H1 (cell line): ENCODE results near the gene TOMT. TPM values are rescaled to one million over a fixed set of nuclear protein-coding genes. Genes with fewer than 3 reads are reported as not detected.

Source experiments
- CTCF ChIA-PET: fragments of 300-600 bp; sonication (Branson Sonifier 250); formaldehyde crosslinking; loops from one replicate; lab custom pipeline; 2021; ENCODE audit not compliant: partially characterized antibody; lab: Charles Lee
- POLR2A ChIA-PET: fragments of 300-600 bp; sonication (Branson Sonifier 250); formaldehyde crosslinking; loops from one replicate; lab custom pipeline; 2021; ENCODE audit warnings: inconsistent platforms; ENCODE audit not compliant: partially characterized antibody; lab: Charles Lee
- DNase-seq, 2 experiments: peaks; one replicate each; pipeline versions ENCODE4 v3.0.0 to v3.0.0-alpha.2; 2010 to 2022; ENCODE audit warnings: low spot score in 2 of 2, low read depth in 1 of 2, mixed read lengths in 1 of 2
- FAIRE-seq: peaks from 2 replicates; lab custom pipeline; 2011; peaks lifted over from hg19 to GRCh38; lab: Jason Lieb, UNC
- H2AFZ ChIP-seq: 2 replicates; pipeline ENCODE4 v1.8.1; 2012; ENCODE audit warnings: low read length, inconsistent platforms
- H2AK5ac ChIP-seq: 2 replicates; pipeline ENCODE4 v1.6.1; 2013; ENCODE audit warnings: low read depth, low read length
- H2BK120ac ChIP-seq: replicated peaks from 2 replicates; pipeline ENCODE3; 2013; ENCODE audit warnings: low read depth, low read length, inconsistent platforms
- H2BK12ac ChIP-seq: 2 replicates; pipeline ENCODE4 v1.6.1; 2013; ENCODE audit warnings: low read depth, low read length
- H2BK15ac ChIP-seq: 2 replicates; pipeline ENCODE4 v1.6.1; 2013; ENCODE audit warnings: low read length
- H2BK20ac ChIP-seq: 2 replicates; pipeline ENCODE4 v1.6.1; 2013; ENCODE audit warnings: low read length
- H2BK5ac ChIP-seq: 2 replicates; pipeline ENCODE4 v1.6.1; 2013; ENCODE audit warnings: low read depth, low read length
- H3K14ac ChIP-seq: 2 replicates; pipeline ENCODE4 v1.6.1; 2013; ENCODE audit warnings: inconsistent platforms; ENCODE audit not compliant: insufficient read length
- H3K18ac ChIP-seq: 2 replicates; pipeline ENCODE4 v1.6.1; 2013; ENCODE audit warnings: low read length; ENCODE audit errors: extremely low read depth
- H3K23ac ChIP-seq: 2 replicates; pipeline ENCODE4 v1.6.1; 2013; ENCODE audit warnings: inconsistent platforms; ENCODE audit not compliant: insufficient read length
- H3K23me2 ChIP-seq: 2 replicates; pipeline ENCODE4 v1.6.1; 2013; ENCODE audit warnings: low read depth, low read length
- H3K27ac ChIP-seq: 2 replicates; pipeline ENCODE4 v1.6.1; 2011; ENCODE audit warnings: low read depth, low read length, inconsistent platforms
- H3K27me3 ChIP-seq, 4 experiments: replicated peaks in 1 of 4; 1 replicate in 1 of 4; 2 replicates in 3 of 4; pipeline versions ENCODE4 v1.6.1 to v1.8.1; 2011 to 2013; ENCODE audit warnings: low read length in 3 of 4, mild to moderate bottlenecking in 3 of 4, inconsistent platforms in 2 of 4, mixed read lengths in 2 of 4, moderate library complexity in 1 of 4; ENCODE audit not compliant: control insufficient read depth in 3 of 4, insufficient read depth in 3 of 4; ENCODE audit errors: extremely low read depth in 1 of 4
- H3K36me3 ChIP-seq, 4 experiments: 2 replicates each; pipeline versions ENCODE4 v1.6.1 to v1.8.1; 2011 to 2013; ENCODE audit warnings: mild to moderate bottlenecking in 4 of 4, low read length in 3 of 4, moderate library complexity in 2 of 4, control low read depth in 1 of 4, inconsistent platforms in 1 of 4; ENCODE audit not compliant: insufficient read depth in 4 of 4, control insufficient read depth in 2 of 4
- H3K4ac ChIP-seq: replicated peaks from 2 replicates; pipeline ENCODE3; 2013; ENCODE audit warnings: low read length, low read depth, mixed read lengths, inconsistent platforms; ENCODE audit not compliant: insufficient read length
- H3K4me1 ChIP-seq, 4 experiments: replicated peaks in 1 of 4; 1 replicate in 1 of 4; 2 replicates in 3 of 4; pipeline versions ENCODE4 v1.6.1 to v1.8.1; 2011 to 2013; ENCODE audit warnings: low read length in 3 of 4, inconsistent platforms in 2 of 4, mixed read lengths in 1 of 4; ENCODE audit not compliant: insufficient read depth in 4 of 4, control insufficient read depth in 3 of 4
- H3K4me2 ChIP-seq, 2 experiments: 2 replicates each; pipeline versions ENCODE4 v1.6.1 to v1.8.1; 2011 to 2013; ENCODE audit warnings: low read depth in 2 of 2, low read length in 2 of 2, control low read depth in 1 of 2, inconsistent platforms in 1 of 2, mild to moderate bottlenecking in 1 of 2; ENCODE audit not compliant: insufficient read depth in 1 of 2
- H3K4me3 ChIP-seq, 4 experiments: fragments of 200-600, 300-600 bp in 1 of 4; sonication (generic), shearing (Covaris generic), sonication (Bioruptor Twin) in 1 of 4; 2 replicates each; pipeline versions ENCODE4 v1.5.1 to v1.8.1; 2011 to 2016; ENCODE audit warnings: low read length in 4 of 4, low read depth in 3 of 4, control low read depth in 2 of 4, inconsistent platforms in 2 of 4, mild to moderate bottlenecking in 2 of 4, mixed read lengths in 1 of 4, moderate library complexity in 1 of 4; ENCODE audit not compliant: insufficient read depth in 2 of 4; ENCODE audit errors: extremely low read depth in 1 of 4
- H3K56ac ChIP-seq: replicated peaks from 2 replicates; pipeline ENCODE3; 2013; ENCODE audit warnings: low read depth, mild to moderate bottlenecking, mixed read lengths, low read length, inconsistent platforms; ENCODE audit not compliant: insufficient read length
- H3K79me1 ChIP-seq: 2 replicates; pipeline ENCODE4 v1.6.1; 2013; ENCODE audit warnings: low read depth, low read length, control low read depth
- H3K79me2 ChIP-seq, 2 experiments: 2 replicates each; pipeline versions ENCODE4 v1.6.1 to v1.8.1; 2012 to 2013; ENCODE audit warnings: low read length in 2 of 2, mild to moderate bottlenecking in 2 of 2, inconsistent platforms in 1 of 2; ENCODE audit not compliant: insufficient read depth in 2 of 2, control insufficient read depth in 1 of 2
- H3K9ac ChIP-seq, 4 experiments: replicated peaks in 1 of 4; 1 replicate in 1 of 4; 2 replicates in 3 of 4; pipeline versions ENCODE4 v1.6.1 to v1.8.1; 2011 to 2013; ENCODE audit warnings: low read depth in 3 of 4, low read length in 3 of 4, control low read depth in 2 of 4, mild to moderate bottlenecking in 2 of 4, moderate library complexity in 2 of 4, inconsistent platforms in 1 of 4; ENCODE audit errors: extremely low read depth in 1 of 4
- H3K9me3 ChIP-seq, 2 experiments: 2 replicates each; pipeline versions ENCODE4 v1.6.1 to v1.8.1; 2012 to 2013; ENCODE audit warnings: mild to moderate bottlenecking in 2 of 2, moderate library complexity in 2 of 2, control low read depth in 1 of 2, inconsistent platforms in 1 of 2, low read depth in 1 of 2, low read length in 1 of 2, mixed read lengths in 1 of 2; ENCODE audit not compliant: insufficient read depth in 2 of 2
- H4K20me1 ChIP-seq, 2 experiments: replicated peaks in 1 of 2; 2 replicates each; pipeline versions ENCODE3 to v1.8.1; 2011 to 2013; ENCODE audit warnings: inconsistent platforms in 2 of 2, low read length in 2 of 2, mild to moderate bottlenecking in 1 of 2; ENCODE audit not compliant: insufficient read depth in 2 of 2, control insufficient read depth in 1 of 2
- H4K5ac ChIP-seq: 2 replicates; pipeline ENCODE4 v1.6.1; 2013; ENCODE audit warnings: low read length, low read depth, mixed read lengths, inconsistent platforms; ENCODE audit not compliant: insufficient read length
- H4K8ac ChIP-seq: 2 replicates; pipeline ENCODE4 v1.8.0; 2013; ENCODE audit warnings: mild to moderate bottlenecking, moderate library complexity, low read length, inconsistent platforms; ENCODE audit not compliant: insufficient read depth; ENCODE audit errors: extremely low read depth
- H4K91ac ChIP-seq: replicated peaks from 2 replicates; pipeline ENCODE3; 2013; ENCODE audit warnings: low read length, mixed read lengths, inconsistent platforms; ENCODE audit not compliant: insufficient read length
- NANOG ChIP-seq: IDR thresholded peaks from 2 replicates; pipeline ENCODE4 v1.6.1; 2011; ENCODE audit warnings: low read length, low read depth, mild to moderate bottlenecking, inconsistent platforms; ENCODE audit not compliant: insufficient read depth, poor library complexity, severe bottlenecking
- SP1 ChIP-seq: IDR thresholded peaks from 2 replicates; pipeline ENCODE4 v1.6.1; 2011; ENCODE audit warnings: low read depth, low read length
- TEAD4 ChIP-seq: IDR thresholded peaks from 2 replicates; pipeline ENCODE4 v1.6.1; 2012; ENCODE audit warnings: low read depth, low read length, inconsistent platforms, mixed read lengths
- WGBS, 2 experiments: shearing (Covaris generic) in 1 of 2; methylation state at CpG; one replicate each; pipeline versions ENCODE4 v1.1.6 to v1.1.7; 2013 to 2015; ENCODE audit warnings: low lambda C conversion rate in 2 of 2, mixed read lengths in 2 of 2, inconsistent platforms in 1 of 2, low coverage in 1 of 2, missing lambda C conversion rate in 1 of 2; ENCODE audit not compliant: insufficient replicate concordance in 2 of 2, insufficient coverage in 1 of 2, insufficient read length in 1 of 2; ENCODE audit errors: extremely low coverage in 1 of 2, missing lambda C conversion rate in 1 of 2; 5-methylcytosine and 5-hydroxymethylcytosine counted together
- polyA plus RNA-seq, 7 experiments: library from polyadenylated mRNA; depleted of rRNA in 3 of 7; stranded (reverse) in 5 of 7; unstranded in 2 of 7; fragments of >200 nt in 5 of 7; fragments of 200-250 nt in 2 of 7; gene quantifications; 1 replicate in 5 of 7; 2 replicates in 1 of 7; 4 replicates in 1 of 7; pipeline versions ENCODE4 v1.2.1 to v1.2.3, GENCODE V29; 2011 to 2013; ENCODE audit warnings: missing spikeins in 2 of 7, mixed read lengths in 2 of 7
- total RNA-seq: library from RNA; stranded (reverse); fragmentation: NEBNext Ultra II Directional; extraction: Animal tissue kit (Norgen Biotek cat#: 25700); gene quantifications from 2 replicates; pipeline ENCODE4 v1.2.1, GENCODE V29; 2021

TOMT gene
- total and polyA plus RNA-seq, 2 of the 8 experiments (the other 6 are each of a cell fraction or from before 2014, with no cell fraction given), result 0.11 TPM; not detected in 1

- H3K4me3 ChIP-seq, result no peak overlapping the region
- ChIA-PET POLR2A (no interaction called here), CTCF (interaction anchor here (0.6 to 3.5 kb wide), 3 partner anchors 9 to 47 kb away, joined by 3 to 13 read pairs (median 3); no protein-coding TSS in a partner anchor)
- H3K79me2 ChIP-seq, result no peaks in the 10 kb centered on the region
- no peaks in the 10 kb centered on the region for H3K27me3 ChIP-seq
- no peaks in the 10 kb centered on the region for H3K9me3 ChIP-seq
- no peak overlapping the region for H3K14ac ChIP-seq
- no peak overlapping the region for H4K5ac ChIP-seq
- H3K36me3 ChIP-seq, result no peaks in the 10 kb centered on the region
- H2BK12ac ChIP-seq, result no peak overlapping the region
- no peaks in the 10 kb centered on the region for H4K20me1 ChIP-seq
- H3K4me1 ChIP-seq, result no peaks in the 10 kb centered on the region
- no peak overlapping the region for H2BK20ac ChIP-seq
- no peaks in the 10 kb centered on the region for H3K79me1 ChIP-seq
- no peak overlapping the region for H3K27ac ChIP-seq
- no peak overlapping the region for H4K8ac ChIP-seq
- H2AFZ ChIP-seq, result no peak overlapping the region
- no peak overlapping the region for H2BK120ac ChIP-seq
- H2BK15ac ChIP-seq, result no peak overlapping the region
- H3K56ac ChIP-seq, result no peak overlapping the region
- DNase-seq (no peak), FAIRE-seq (no peak)
- no peak overlapping the region for H3K23ac ChIP-seq
- H4K91ac ChIP-seq, result no peak overlapping the region
- H3K9ac ChIP-seq, result no peak overlapping the region
- no peak overlapping the region for H2BK5ac ChIP-seq
- no peak overlapping the region for H3K18ac ChIP-seq
- no peak overlapping the region for H3K4ac ChIP-seq
- H2AK5ac ChIP-seq, result no peak overlapping the region
- H3K23me2 ChIP-seq, result no peaks in the 10 kb centered on the region
- no peak overlapping the region for H3K4me2 ChIP-seq
- 89% methylated on average over 4 of the region's 4 CpGs; no CpG with 5 or more reads in 1 of the 2 experiments for WGBS, 2 experiments
- TF ChIP-seq NANOG (no peak), SP1 (no peak), TEAD4 (no peak)
These were observed 31.0 kb downstream of the TOMT start for GRCh38 chr11:72136684-72137262.
